Esophagus (tissue), 2 donors: ENCODE measurements around the gene CDH11. TPM values are rescaled to one million over a fixed set of nuclear protein-coding genes. Genes with fewer than 3 reads are reported as not detected.

ENCODE experiments used
- H3K27ac ChIP-seq, 2 donors: one replicate each; pipeline ENCODE4 v1.5.1; 2013; ENCODE audit warnings: low read depth in 2 of 2, mild to moderate bottlenecking in 2 of 2, inconsistent platforms in 1 of 2, low read length in 1 of 2, moderate library complexity in 1 of 2
- H3K27me3 ChIP-seq, 2 donors: one replicate each; pipeline ENCODE4 v1.6.1; 2013; ENCODE audit warnings: low read length in 2 of 2, control low read depth in 1 of 2, mild to moderate bottlenecking in 1 of 2; ENCODE audit not compliant: insufficient read depth in 2 of 2, control insufficient read depth in 1 of 2
- H3K36me3 ChIP-seq, 2 donors: one replicate each; pipeline ENCODE4 v1.6.1; 2013; ENCODE audit warnings: low read length in 1 of 2; ENCODE audit not compliant: control insufficient read depth in 2 of 2, insufficient read depth in 2 of 2
- H3K4me1 ChIP-seq, 2 donors: one replicate each; pipeline ENCODE4 v1.6.1; 2013; ENCODE audit warnings: low read length in 1 of 2; ENCODE audit not compliant: control insufficient read depth in 2 of 2, insufficient read depth in 2 of 2
- H3K4me3 ChIP-seq, 2 donors: one replicate each; pipeline ENCODE4 v1.5.1; 2013; ENCODE audit warnings: low read length in 2 of 2, mild to moderate bottlenecking in 2 of 2, low read depth in 1 of 2, moderate library complexity in 1 of 2
- H3K9me3 ChIP-seq, 2 donors: one replicate each; pipeline ENCODE4 v1.6.1; 2013; ENCODE audit warnings: mild to moderate bottlenecking in 2 of 2, low read depth in 1 of 2, low read length in 1 of 2, moderate library complexity in 1 of 2; ENCODE audit not compliant: control insufficient read depth in 2 of 2, insufficient read depth in 1 of 2
- WGBS, 2 donors: extraction: QIAGEN DNeasy Blood & Tissue Kit; methylation state at CpG; one replicate each; pipeline ENCODE4 v1.1.7; 2013; 5-methylcytosine and 5-hydroxymethylcytosine counted together
- polyA plus RNA-seq, 2 donors: library from polyadenylated mRNA; stranded (reverse); fragments of 200-250 nt; gene quantifications; one replicate each; pipeline ENCODE4 v1.2.3, GENCODE V29; 2013
- donor health status: healthy with polysubstance abuse.
- donor health status: Bipolar disorder and iron deficiency.

The CDH11 gene
- polyA plus RNA-seq, 2 donors = 0.28 to 0.91 TPM

- 44 to 45% methylated on average over 3 of the region's 3 CpGs for WGBS, 2 donors
- no peaks in the 10 kb centered on the region for H3K36me3 ChIP-seq
- H3K4me3 ChIP-seq = no peak overlapping the region
- H3K9me3 ChIP-seq = no peaks in the 10 kb centered on the region
- no peaks in the 10 kb centered on the region for H3K4me1 ChIP-seq
- no peak overlapping the region for H3K27ac ChIP-seq
- no peaks in the 10 kb centered on the region for H3K27me3 ChIP-seq
These were observed 164.6 kb downstream of the CDH11 start for GRCh38 chr16:64957246-64957645.

- no peak overlapping the region for H3K27ac ChIP-seq
- no peaks in the 10 kb centered on the region for H3K36me3 ChIP-seq
These were observed 169.7 kb downstream of the CDH11 start for GRCh38 chr16:64952177-64952576.

DNA sequence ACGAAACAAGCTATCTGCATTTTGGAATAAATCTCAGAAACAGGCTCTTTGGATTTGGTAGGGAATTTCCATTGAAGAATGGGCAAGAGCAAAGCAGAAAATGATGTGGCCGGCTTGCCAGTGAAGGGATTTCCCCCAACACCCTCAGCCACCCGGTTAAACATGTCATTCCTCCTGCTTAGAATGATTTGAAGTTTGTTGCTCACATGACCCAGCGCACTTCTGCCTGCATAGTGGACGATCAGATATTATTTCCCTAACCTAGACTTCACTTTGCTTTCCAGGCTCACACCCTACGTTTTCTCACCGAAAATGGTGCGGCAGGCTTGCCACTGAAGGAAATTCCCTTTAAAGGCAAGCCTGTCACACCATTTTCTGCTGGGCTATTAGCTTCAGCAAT, 170.7 kb downstream of the CDH11 start:
- H3K36me3 ChIP-seq = no peaks in the 10 kb centered on the region
- no peak overlapping the region for H3K27ac ChIP-seq
- H3K9me3 ChIP-seq = peaks cover 0 to 4% of the 10 kb centered on the region in 2 donors
- WGBS, 2 donors = 82 to 84% methylated on average over 8 of the region's 8 CpGs
- H3K4me3 ChIP-seq = no peak overlapping the region
- no peaks in the 10 kb centered on the region for H3K4me1 ChIP-seq
- H3K27me3 ChIP-seq = no peaks in the 10 kb centered on the region

More at GRCh38 chr16:64952177-64952576, 169.7 kb downstream of the CDH11 start:
- H3K4me1 ChIP-seq = no peaks in the 10 kb centered on the region
- H3K9me3 ChIP-seq = peaks cover 0 to 4% of the 10 kb centered on the region in 2 donors
- no peak overlapping the region for H3K4me3 ChIP-seq
- H3K27me3 ChIP-seq = no peaks in the 10 kb centered on the region

- Histone ChIP-seq H3K4me3 (no peak overlapping the region), H3K9me3 (peaks cover 0 to 4% of the 10 kb centered on the region in 2 donors), H3K27ac (no peak overlapping the region), H3K27me3 (no peaks in the 10 kb centered on the region), H3K4me1 (no peaks in the 10 kb centered on the region), H3K36me3 (no peaks in the 10 kb centered on the region)
- 93 to 96% methylated on average over 25 of the region's 25 CpGs for WGBS, 2 donors
These were observed 171.1 kb downstream of the CDH11 start for GRCh38 chr16:64950731-64951130.

DNA sequence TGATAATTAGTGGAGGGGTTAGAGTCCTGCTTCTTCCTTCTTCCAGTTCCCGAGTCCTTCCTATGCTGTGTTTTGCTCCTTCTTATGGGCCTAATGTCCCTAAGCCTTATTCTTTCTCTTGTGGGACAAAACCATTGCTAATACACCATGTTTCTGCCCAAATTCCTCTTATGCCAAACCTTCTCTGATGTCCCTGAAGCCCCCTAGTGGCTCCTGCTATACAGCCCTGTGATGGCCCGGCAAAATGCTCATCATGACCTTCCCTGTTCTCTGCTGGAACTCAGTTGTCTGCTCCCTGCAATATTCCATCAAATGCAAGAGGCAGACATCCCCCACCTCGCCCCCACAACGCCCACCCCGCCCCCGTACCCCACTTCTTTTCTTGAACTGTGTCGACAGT, 171.6 kb downstream of the CDH11 start:
- no peak overlapping the region for H3K27ac ChIP-seq
- no peak overlapping the region for H3K4me3 ChIP-seq
- 78 to 86% methylated on average over 7 of the region's 7 CpGs for WGBS, 2 donors
- no peaks in the 10 kb centered on the region for H3K4me1 ChIP-seq
- no peaks in the 10 kb centered on the region for H3K36me3 ChIP-seq
- no peaks in the 10 kb centered on the region for H3K27me3 ChIP-seq
- peaks cover 0 to 4% of the 10 kb centered on the region in 2 donors for H3K9me3 ChIP-seq

GRCh38 chr16:64948056-64948455, 173.8 kb downstream of the CDH11 start:
- Histone ChIP-seq H3K4me3 (no peak overlapping the region), H3K4me1 (no peaks in the 10 kb centered on the region), H3K9me3 (peaks cover 0 to 4% of the 10 kb centered on the region in 2 donors), H3K27ac (no peak overlapping the region), H3K27me3 (no peaks in the 10 kb centered on the region), H3K36me3 (no peaks in the 10 kb centered on the region)
- WGBS, 2 donors = 17 to 48% methylated on average over 1 of the region's 1 CpG

- no peak overlapping the region for H3K27ac ChIP-seq
- peaks cover 0 to 4% of the 10 kb centered on the region in 2 donors for H3K9me3 ChIP-seq
- H3K36me3 ChIP-seq = no peaks in the 10 kb centered on the region
- WGBS, 2 donors = 83 to 86% methylated on average over 12 of the region's 12 CpGs
- H3K27me3 ChIP-seq = no peaks in the 10 kb centered on the region
- no peak overlapping the region for H3K4me3 ChIP-seq
- H3K4me1 ChIP-seq = no peaks in the 10 kb centered on the region
These were observed 174.2 kb downstream of the CDH11 start for GRCh38 chr16:64947651-64948050.

DNA sequence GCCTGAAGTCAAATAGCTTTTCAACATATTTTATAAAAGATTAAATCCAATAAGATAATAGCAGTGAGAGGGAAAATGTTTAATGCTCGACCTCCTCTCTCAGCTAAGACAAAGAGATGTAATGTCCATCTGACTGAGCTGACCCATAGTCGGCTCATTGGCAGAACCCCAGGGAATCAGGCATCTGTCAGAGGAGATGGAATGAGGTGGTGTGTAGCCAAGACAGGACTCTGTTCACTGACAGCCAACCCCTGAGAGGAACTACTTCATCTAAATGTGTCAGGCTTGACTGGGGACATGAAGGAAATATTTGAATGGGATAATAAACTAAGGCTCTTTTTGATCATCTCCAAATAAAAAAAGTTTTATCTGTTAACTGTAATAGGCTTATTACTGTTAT, 188.0 kb downstream of the CDH11 start:
- Histone ChIP-seq H3K9me3 (no peaks in the 10 kb centered on the region), H3K27ac (no peak overlapping the region), H3K27me3 (no peaks in the 10 kb centered on the region), H3K36me3 (no peaks in the 10 kb centered on the region), H3K4me1 (no peaks in the 10 kb centered on the region), H3K4me3 (no peak overlapping the region)
- 30 to 35% methylated on average over 2 of the region's 2 CpGs for WGBS, 2 donors

DNA sequence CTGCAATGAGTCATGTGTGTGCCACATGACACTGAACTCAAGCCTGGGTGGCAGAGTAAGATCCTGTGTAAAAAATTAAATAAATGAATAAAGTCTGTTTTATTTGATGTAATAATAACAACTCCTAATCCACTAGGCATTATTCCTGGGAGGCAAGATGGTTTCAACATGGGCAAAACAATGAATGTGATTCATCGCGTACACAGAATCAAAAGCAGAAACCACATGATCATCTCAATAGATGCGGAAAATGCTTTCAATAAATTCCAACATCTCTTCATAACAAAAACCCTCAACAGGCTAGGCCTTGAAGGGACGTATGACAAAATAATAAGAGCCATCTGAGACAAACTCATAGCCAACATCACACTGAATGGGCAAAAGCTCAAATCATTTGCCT, 195.4 kb downstream of the CDH11 start:
- no peaks in the 10 kb centered on the region for H3K36me3 ChIP-seq
- no peak overlapping the region for H3K27ac ChIP-seq
- H3K4me1 ChIP-seq = no peaks in the 10 kb centered on the region
- no peaks in the 10 kb centered on the region for H3K9me3 ChIP-seq
- WGBS, 2 donors = 79 to 84% methylated on average over 4 of the region's 4 CpGs
- H3K4me3 ChIP-seq = no peak overlapping the region
- no peaks in the 10 kb centered on the region for H3K27me3 ChIP-seq

GRCh38 chr16:64925166-64925565, 196.7 kb downstream of the CDH11 start:
- H3K27me3 ChIP-seq = no peaks in the 10 kb centered on the region
- H3K4me1 ChIP-seq = no peaks in the 10 kb centered on the region
- H3K4me3 ChIP-seq = no peak overlapping the region
- no peaks in the 10 kb centered on the region for H3K36me3 ChIP-seq
- no peak overlapping the region for H3K27ac ChIP-seq
- H3K9me3 ChIP-seq = no peaks in the 10 kb centered on the region
